ENCODE data around the gene GPC6. TPM values are rescaled to one million over a fixed set of nuclear protein-coding genes. Genes with fewer than 3 reads are reported as not detected.

The GPC6 gene
- polyA plus RNA-seq, 1 of the 3 experiments (the other 2 are of a cell fraction): 6.7 TPM

DNA sequence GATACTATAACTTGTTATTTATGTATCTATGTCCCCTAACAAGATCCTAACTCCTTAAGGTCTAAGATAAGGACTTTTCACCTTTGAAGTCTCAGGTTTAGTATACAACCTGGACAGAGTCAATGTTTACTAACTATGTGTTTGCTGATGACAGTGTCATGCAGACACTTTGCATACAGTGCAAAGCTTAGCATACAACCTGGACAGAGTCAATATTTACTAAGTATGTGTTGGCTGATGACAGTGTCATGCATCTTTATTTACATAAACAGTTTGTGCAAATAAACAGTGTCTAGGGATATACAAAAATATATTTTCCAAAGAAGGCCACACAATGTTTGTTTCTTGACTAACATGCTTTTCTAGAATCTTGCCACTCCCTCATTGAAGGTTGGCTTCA, 1218.2 kb downstream of the GPC6 start:
- Histone ChIP-seq H3K9ac (no peak overlapping the region), H3K4me1 (ENCODE audit: control insufficient read depth in 1 of 2, insufficient read depth in 2 of 2, low read depth in 1 of 2, low read length in 1 of 2) (no peaks in the 10 kb centered on the region), H3K4me2 (no peak overlapping the region), H3K9me3 (no peaks in the 10 kb centered on the region), H4K20me1 (ENCODE audit: insufficient read depth) (no peaks in the 10 kb centered on the region), H3K79me2 (ENCODE audit: insufficient read depth) (no peaks in the 10 kb centered on the region), H2AFZ (ENCODE audit: low read depth) (no peak overlapping the region), H3K36me3 (replicated peaks in 1 of 2; ENCODE audit: control insufficient read depth in 1 of 2, insufficient read depth in 2 of 2, low read length in 1 of 2) (no peaks in the 10 kb centered on the region), H3K27me3 (ENCODE audit: insufficient read depth) (no peaks in the 10 kb centered on the region), H3F3A (replicated peaks; ENCODE audit: insufficient read depth) (no peaks in the 10 kb centered on the region), H3K4me3 (ENCODE audit: low read depth in 2 of 2, low read length in 1 of 2) (no peak overlapping the region), H3K9me2 (no peaks in the 10 kb centered on the region), H3K27ac (ENCODE audit: low read depth in 2 of 2, low read length in 1 of 2) (no peak overlapping the region)
- TF ChIP-seq GABPA (IDR thresholded peaks at IDR 0.05; ENCODE audit: low read depth): no peak
- TF ChIP-seq, protein P1, sequence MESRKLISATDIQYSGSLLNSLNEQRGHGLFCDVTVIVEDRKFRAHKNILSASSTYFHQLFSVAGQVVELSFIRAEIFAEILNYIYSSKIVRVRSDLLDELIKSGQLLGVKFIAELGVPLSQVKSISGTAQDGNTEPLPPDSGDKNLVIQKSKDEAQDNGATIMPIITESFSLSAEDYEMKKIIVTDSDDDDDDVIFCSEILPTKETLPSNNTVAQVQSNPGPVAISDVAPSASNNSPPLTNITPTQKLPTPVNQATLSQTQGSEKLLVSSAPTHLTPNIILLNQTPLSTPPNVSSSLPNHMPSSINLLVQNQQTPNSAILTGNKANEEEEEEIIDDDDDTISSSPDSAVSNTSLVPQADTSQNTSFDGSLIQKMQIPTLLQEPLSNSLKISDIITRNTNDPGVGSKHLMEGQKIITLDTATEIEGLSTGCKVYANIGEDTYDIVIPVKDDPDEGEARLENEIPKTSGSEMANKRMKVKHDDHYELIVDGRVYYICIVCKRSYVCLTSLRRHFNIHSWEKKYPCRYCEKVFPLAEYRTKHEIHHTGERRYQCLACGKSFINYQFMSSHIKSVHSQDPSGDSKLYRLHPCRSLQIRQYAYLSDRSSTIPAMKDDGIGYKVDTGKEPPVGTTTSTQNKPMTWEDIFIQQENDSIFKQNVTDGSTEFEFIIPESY (IDR thresholded peaks at IDR 0.05; ENCODE audit: borderline replicate concordance, low read depth): no peak
- TF ChIP-seq, protein P2, sequence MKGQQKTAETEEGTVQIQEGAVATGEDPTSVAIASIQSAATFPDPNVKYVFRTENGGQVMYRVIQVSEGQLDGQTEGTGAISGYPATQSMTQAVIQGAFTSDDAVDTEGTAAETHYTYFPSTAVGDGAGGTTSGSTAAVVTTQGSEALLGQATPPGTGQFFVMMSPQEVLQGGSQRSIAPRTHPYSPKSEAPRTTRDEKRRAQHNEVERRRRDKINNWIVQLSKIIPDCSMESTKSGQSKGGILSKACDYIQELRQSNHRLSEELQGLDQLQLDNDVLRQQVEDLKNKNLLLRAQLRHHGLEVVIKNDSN (IDR thresholded peaks at IDR 0.05; ENCODE audit: borderline replicate concordance, low read depth): no peak
- no peak for TF ChIP-seq RXRA (IDR thresholded peaks at IDR 0.05; ENCODE audit: borderline replicate concordance, low read depth)
- no peak for TF ChIP-seq ELF1 (IDR thresholded peaks at IDR 0.05)
- TF ChIP-seq, protein P3, sequence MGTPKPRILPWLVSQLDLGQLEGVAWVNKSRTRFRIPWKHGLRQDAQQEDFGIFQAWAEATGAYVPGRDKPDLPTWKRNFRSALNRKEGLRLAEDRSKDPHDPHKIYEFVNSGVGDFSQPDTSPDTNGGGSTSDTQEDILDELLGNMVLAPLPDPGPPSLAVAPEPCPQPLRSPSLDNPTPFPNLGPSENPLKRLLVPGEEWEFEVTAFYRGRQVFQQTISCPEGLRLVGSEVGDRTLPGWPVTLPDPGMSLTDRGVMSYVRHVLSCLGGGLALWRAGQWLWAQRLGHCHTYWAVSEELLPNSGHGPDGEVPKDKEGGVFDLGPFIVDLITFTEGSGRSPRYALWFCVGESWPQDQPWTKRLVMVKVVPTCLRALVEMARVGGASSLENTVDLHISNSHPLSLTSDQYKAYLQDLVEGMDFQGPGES (IDR thresholded peaks at IDR 0.05; ENCODE audit: low read depth, low read length): no peak
- no peak for TF ChIP-seq MXI1 (IDR thresholded peaks at IDR 0.05; ENCODE audit: low read depth, low read length)
- TF ChIP-seq POLR2AphosphoS5 (IDR thresholded peaks at IDR 0.05; ENCODE audit: low read depth, low read length): no peak
- TF ChIP-seq, protein P4, sequence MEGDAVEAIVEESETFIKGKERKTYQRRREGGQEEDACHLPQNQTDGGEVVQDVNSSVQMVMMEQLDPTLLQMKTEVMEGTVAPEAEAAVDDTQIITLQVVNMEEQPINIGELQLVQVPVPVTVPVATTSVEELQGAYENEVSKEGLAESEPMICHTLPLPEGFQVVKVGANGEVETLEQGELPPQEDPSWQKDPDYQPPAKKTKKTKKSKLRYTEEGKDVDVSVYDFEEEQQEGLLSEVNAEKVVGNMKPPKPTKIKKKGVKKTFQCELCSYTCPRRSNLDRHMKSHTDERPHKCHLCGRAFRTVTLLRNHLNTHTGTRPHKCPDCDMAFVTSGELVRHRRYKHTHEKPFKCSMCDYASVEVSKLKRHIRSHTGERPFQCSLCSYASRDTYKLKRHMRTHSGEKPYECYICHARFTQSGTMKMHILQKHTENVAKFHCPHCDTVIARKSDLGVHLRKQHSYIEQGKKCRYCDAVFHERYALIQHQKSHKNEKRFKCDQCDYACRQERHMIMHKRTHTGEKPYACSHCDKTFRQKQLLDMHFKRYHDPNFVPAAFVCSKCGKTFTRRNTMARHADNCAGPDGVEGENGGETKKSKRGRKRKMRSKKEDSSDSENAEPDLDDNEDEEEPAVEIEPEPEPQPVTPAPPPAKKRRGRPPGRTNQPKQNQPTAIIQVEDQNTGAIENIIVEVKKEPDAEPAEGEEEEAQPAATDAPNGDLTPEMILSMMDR (IDR thresholded peaks at IDR 0.05): no peak
- no peak for TF ChIP-seq TAF1 (IDR thresholded peaks at IDR 0.05; ENCODE audit: borderline replicate concordance, low read depth, low read length)
- TF ChIP-seq CHD2 (IDR thresholded peaks at IDR 0.05; ENCODE audit: low read length, partially characterized antibody): no peak
- TF ChIP-seq EP300 (IDR thresholded peaks at IDR 0.05; ENCODE audit: borderline replicate concordance in 1 of 2, low read depth in 1 of 2, low read length in 1 of 2): no peak
- no peak for TF ChIP-seq SMC3 (IDR thresholded peaks at IDR 0.05; ENCODE audit: low read depth, low read length)
- no peak for TF ChIP-seq MAX (IDR thresholded peaks at IDR 0.05; ENCODE audit: low read depth)
- TF ChIP-seq YY1 (IDR thresholded peaks at IDR 0.05; ENCODE audit: low read depth): no peak
- no peak for DNase-seq
- POLR2A ChIA-PET: no interaction called here
- CTCF ChIA-PET: interaction anchor here (5.0 kb wide), 1 partner anchor 9 kb away, joined by 37 read pairs; no protein-coding TSS in a partner anchor
